Large intestine (tissue), 3 donors: ENCODE data around the gene TNRC6B. TPM values are rescaled to one million over a fixed set of nuclear protein-coding genes. Genes with fewer than 3 reads are reported as not detected.

ENCODE experiments used
- DNase-seq, 2 donors: peaks; one replicate each; pipeline versions ENCODE4 v3.0.0 to v3.0.0-alpha.2; 2013
- H3K27ac ChIP-seq: one replicate; pipeline ENCODE4 v1.5.1; 2013; ENCODE audit warnings: low read length
- H3K27me3 ChIP-seq: 2 replicates; pipeline ENCODE4 v1.6.1; 2013; ENCODE audit warnings: low read length; ENCODE audit not compliant: control insufficient read depth, insufficient read depth
- H3K36me3 ChIP-seq: 2 replicates; pipeline ENCODE4 v1.6.1; 2013; ENCODE audit warnings: low read length; ENCODE audit not compliant: control insufficient read depth, insufficient read depth
- H3K4me1 ChIP-seq: one replicate; pipeline ENCODE4 v1.6.1; 2013; ENCODE audit warnings: low read length; ENCODE audit not compliant: control insufficient read depth, insufficient read depth
- H3K4me3 ChIP-seq: one replicate; pipeline ENCODE4 v1.5.1; 2013; ENCODE audit warnings: low read length
- H3K9me3 ChIP-seq: one replicate; pipeline ENCODE4 v1.6.1; 2013; ENCODE audit warnings: mild to moderate bottlenecking, low read depth, low read length, moderate library complexity; ENCODE audit not compliant: control insufficient read depth
- WGBS: methylation state at CpG from one replicate; pipeline ENCODE4 v1.1.5; 2013; ENCODE audit warnings: low lambda C conversion rate; ENCODE audit not compliant: insufficient coverage; 5-methylcytosine and 5-hydroxymethylcytosine counted together
- polyA plus RNA-seq: library from polyadenylated mRNA; unstranded; fragments of 120-200 nt; gene quantifications from one replicate; pipeline ENCODE4 v1.2.1, GENCODE V29; 2013

TNRC6B gene
- polyA plus RNA-seq, 1 donor, result 8.3 TPM

DNA sequence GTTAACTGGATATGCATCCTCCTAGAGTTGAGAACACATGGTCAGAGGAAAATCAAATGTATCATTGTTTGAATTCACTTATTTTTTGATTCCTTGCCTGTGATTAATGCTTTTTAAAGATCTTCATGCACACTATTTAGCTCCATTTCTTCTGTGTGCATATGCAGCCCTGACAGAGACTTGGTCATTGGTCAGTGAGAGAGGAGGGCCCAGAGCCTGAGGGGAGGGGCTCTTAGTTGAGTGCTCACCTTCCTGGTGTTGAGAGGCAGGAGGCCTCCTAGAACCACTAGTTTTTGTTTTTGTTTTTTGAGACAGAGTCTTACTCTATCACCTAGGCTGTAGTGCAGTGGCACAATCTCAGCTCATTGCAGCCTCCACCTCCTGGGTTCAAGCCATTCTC is 48.9 kb downstream of the TNRC6B start:
- Histone ChIP-seq H3K27ac (no peak overlapping the region), H3K9me3 (no peaks in the 10 kb centered on the region), H3K36me3 (peaks cover 5% of the 10 kb centered on the region), H3K27me3 (no peaks in the 10 kb centered on the region), H3K4me1 (no peaks in the 10 kb centered on the region), H3K4me3 (no peak overlapping the region)
- DNase-seq, result no peak

DNA sequence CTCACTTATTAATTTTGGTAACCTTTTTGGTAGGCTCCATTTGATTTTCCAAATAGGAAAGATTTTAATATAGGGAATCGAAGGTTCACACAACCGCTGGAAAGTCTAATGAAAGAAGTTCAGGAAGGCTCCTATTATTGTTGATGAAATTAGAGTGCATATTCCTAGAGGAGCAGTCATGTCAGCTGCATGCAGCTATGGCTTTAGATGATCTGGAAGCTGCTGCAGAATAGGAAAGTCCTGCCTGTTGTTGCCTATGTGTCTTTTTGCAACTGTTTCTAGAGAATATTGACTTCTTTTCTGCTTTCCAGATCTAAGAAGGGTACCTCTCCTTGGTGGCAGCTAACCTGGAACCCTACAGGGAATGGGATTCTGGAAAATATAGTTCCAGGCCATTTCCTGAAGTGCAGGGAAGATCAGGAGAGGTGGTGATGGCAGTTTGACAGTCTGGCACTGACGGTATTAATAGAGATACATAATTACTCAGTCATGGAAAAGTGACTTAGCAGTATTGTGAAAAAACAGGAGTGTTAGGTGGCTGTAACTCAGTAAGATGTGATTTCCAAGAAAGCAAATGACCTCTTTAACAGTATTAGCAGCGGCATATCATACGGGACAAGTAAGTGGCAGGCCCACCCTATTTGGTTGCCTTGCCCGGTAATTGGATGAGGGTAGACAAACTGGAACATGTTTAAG is 54.0 kb downstream of the TNRC6B start:
- H3K4me1 ChIP-seq, result no peaks in the 10 kb centered on the region
- no peak overlapping the region for H3K27ac ChIP-seq
- DNase-seq, result no peak
- WGBS, result 100% methylated on average over 1 of the region's 6 CpGs
- H3K36me3 ChIP-seq, result peaks cover 27% of the 10 kb centered on the region
- H3K9me3 ChIP-seq, result no peaks in the 10 kb centered on the region
- no peak overlapping the region for H3K4me3 ChIP-seq
- H3K27me3 ChIP-seq, result no peaks in the 10 kb centered on the region

DNA sequence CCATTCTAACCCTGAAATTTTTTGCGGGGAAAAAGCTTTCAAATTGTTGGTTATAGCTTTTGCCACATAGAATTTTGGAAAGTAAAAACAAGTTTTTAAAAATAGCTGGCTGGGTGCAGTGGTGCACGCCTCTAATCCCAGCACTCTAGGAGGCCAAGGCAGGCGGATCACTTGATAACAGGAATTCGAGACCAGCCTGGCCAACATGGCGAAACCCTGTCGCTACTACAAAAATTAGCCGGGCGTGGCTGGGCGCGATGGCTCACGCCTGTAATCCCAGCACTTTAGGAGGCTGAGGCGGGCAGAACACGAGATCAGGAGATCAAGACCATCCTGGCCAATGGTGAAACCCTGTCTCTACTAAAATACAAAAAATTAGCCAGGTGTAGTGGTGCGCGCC is 54.9 kb downstream of the TNRC6B start:
- Histone ChIP-seq H3K27me3 (no peaks in the 10 kb centered on the region), H3K4me3 (no peak overlapping the region), H3K27ac (no peak overlapping the region), H3K9me3 (no peaks in the 10 kb centered on the region), H3K36me3 (peaks cover 32% of the 10 kb centered on the region), H3K4me1 (no peaks in the 10 kb centered on the region)
- no CpG with 5 or more reads among the region's 15 CpGs for WGBS
- DNase-seq, result no peak

DNA sequence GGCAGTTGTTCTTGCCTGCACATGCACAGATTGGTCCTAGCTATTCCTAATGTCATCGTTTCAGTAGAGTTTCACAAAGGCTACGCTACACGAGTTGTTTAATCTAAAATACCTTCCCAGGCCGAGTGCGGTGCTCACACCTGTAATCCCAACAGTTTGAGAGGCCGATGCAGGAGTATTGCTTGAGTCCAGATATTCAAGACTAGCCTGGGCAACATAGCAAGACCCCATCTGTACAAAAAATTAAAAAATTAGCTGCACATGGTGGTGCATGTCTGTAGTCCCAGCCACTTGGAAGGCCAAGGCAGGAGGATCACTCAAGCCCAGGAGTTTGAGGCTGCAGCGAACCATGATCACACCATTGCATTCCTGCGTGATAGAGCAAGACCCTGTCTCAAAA is 56.2 kb downstream of the TNRC6B start:
- H3K27ac ChIP-seq, result no peak overlapping the region
- no peak for DNase-seq
- no peaks in the 10 kb centered on the region for H3K27me3 ChIP-seq
- H3K4me3 ChIP-seq, result no peak overlapping the region
- WGBS, result no CpG with 5 or more reads among the region's 8 CpGs
- no peaks in the 10 kb centered on the region for H3K4me1 ChIP-seq
- H3K9me3 ChIP-seq, result no peaks in the 10 kb centered on the region
- peaks cover 32% of the 10 kb centered on the region for H3K36me3 ChIP-seq

DNA sequence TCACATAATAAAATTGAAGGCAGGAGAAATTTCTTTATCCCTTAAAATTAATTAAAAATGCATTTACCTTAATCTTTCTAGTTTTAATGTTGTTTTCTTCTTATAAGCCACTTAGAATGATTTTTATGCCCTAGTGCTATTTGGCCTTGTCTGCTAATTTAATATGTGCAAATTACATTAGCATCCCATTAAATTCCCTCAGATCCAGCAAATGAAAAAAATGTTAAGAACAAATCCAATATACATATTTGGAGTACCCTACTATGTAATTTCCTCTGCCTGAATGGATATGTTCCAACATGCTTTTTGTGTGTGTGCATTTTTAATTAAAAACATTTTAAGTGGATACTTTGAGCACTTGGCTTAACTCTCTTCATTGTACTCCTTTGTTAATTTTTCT is 56.9 kb downstream of the TNRC6B start:
- Histone ChIP-seq H3K4me1 (no peaks in the 10 kb centered on the region), H3K27ac (no peak overlapping the region), H3K9me3 (no peaks in the 10 kb centered on the region), H3K4me3 (no peak overlapping the region), H3K36me3 (peaks cover 32% of the 10 kb centered on the region), H3K27me3 (no peaks in the 10 kb centered on the region)
- DNase-seq, result no peak

DNA sequence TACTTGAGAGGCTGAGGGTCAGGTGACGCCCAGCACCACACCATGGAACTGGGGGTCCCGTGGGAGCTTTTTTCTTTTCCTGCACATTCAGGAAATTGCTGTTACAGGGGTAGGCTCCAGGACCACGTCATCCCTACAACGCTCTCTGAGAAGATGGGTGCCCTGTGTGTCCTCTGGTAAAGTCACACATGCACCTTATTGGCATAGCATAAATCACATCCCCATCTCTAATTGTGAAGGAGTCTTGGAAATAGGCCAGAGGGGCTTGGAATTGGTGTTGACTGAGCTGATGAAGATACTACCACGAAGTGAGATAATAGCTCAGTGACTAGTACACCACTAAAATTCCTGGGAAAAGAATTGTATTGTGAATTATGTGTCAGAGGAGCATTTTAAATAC is 57.6 kb downstream of the TNRC6B start:
- H3K4me3 ChIP-seq, result no peak overlapping the region
- H3K27ac ChIP-seq, result no peak overlapping the region
- H3K9me3 ChIP-seq, result no peaks in the 10 kb centered on the region
- WGBS, result no CpG with 5 or more reads among the region's 5 CpGs
- H3K36me3 ChIP-seq, result peaks cover 30% of the 10 kb centered on the region
- DNase-seq, result no peak
- no peaks in the 10 kb centered on the region for H3K27me3 ChIP-seq
- H3K4me1 ChIP-seq, result no peaks in the 10 kb centered on the region

DNA sequence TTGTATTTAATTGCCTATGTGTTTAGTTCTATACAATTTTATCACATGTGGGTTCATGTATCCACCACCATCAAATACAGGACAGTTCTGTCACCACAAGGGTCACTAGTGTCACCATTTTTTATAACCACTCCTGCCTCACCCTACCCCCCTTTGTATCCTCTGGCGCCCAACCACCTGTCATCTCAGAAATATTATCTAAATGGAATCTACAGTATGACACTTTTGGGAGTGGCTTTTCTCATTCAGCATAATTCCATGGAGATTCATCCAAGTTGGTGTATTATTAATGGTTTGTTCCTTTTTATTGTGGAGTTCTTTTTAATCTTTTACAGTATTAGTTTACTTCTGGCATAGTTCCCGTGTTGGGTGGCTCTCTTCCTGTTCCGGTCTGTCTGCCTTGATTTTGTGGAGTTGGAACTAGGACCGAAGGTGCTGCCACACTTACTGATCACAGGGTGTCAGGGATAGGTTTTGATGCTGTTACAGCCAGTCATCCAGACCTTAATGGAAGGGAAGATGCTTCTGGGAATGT is 58.5 kb downstream of the TNRC6B start:
- WGBS, result 80% methylated on average over 1 of the region's 4 CpGs
- Histone ChIP-seq H3K27ac (no peak overlapping the region), H3K36me3 (peaks cover 29% of the 10 kb centered on the region), H3K4me1 (no peaks in the 10 kb centered on the region), H3K27me3 (no peaks in the 10 kb centered on the region), H3K9me3 (no peaks in the 10 kb centered on the region), H3K4me3 (no peak overlapping the region)
- DNase-seq, result no peak

DNA sequence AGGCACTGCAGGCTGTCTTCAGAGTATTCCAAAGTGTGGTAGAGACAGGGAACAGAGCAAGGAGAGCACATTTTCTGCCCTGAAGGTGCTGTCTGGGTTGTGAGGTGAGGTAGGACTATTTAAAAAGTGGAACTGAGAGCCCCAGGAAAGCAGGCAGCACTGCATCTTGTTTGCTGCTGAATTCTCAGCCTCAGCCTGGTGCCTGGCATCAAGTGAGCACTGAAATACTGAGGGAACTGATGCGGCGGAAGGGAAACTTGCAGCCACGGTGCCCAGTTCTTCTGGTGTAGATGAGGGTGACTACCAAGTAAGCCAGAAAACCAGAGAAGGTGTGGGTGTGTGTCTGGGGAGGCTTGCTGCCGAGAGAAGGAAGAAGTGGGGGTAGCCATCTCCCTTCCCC is 59.5 kb downstream of the TNRC6B start:
- WGBS, result no CpG with 5 or more reads among the region's 4 CpGs
- no peak for DNase-seq
- Histone ChIP-seq H3K36me3 (peaks cover 21% of the 10 kb centered on the region), H3K4me1 (no peaks in the 10 kb centered on the region), H3K27ac (no peak overlapping the region), H3K4me3 (no peak overlapping the region), H3K27me3 (no peaks in the 10 kb centered on the region), H3K9me3 (no peaks in the 10 kb centered on the region)

DNA sequence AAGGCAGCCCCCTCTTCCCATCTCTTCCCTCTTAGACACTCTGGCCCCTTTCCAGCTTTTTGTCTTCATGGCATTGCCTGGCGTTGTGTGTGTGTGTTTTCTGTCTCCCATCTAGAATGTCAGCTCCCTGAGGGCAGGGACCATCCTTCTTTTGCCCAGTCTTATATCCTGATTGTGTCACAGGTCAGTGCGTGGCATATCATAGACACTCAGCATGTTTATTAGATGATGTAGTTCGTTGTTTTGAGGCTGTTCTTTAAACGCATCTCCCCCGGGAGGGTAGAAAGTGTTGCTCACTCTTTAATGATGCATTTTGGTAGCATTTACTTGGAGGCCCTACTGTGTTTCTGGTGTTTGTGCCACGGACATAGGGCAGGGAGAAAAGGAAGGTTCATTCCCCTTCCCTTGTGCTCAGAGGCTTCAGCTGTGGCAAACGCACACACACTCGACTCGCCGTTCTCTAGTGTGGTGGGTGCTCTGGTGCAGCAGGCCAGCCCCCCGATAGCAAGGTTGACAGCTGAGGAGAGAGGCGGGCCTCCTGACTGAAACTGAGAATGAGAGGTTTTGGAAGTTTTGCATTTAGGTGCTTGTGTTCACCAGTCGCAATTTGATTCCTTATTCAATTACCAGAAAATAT is 60.2 kb downstream of the TNRC6B start:
- peaks cover 17% of the 10 kb centered on the region for H3K36me3 ChIP-seq
- H3K27me3 ChIP-seq, result no peaks in the 10 kb centered on the region
- no peaks in the 10 kb centered on the region for H3K4me1 ChIP-seq
- no peaks in the 10 kb centered on the region for H3K9me3 ChIP-seq
- WGBS, result 70% methylated on average over 2 of the region's 13 CpGs
- no peak overlapping the region for H3K27ac ChIP-seq
- DNase-seq, result no peak
- no peak overlapping the region for H3K4me3 ChIP-seq

DNA sequence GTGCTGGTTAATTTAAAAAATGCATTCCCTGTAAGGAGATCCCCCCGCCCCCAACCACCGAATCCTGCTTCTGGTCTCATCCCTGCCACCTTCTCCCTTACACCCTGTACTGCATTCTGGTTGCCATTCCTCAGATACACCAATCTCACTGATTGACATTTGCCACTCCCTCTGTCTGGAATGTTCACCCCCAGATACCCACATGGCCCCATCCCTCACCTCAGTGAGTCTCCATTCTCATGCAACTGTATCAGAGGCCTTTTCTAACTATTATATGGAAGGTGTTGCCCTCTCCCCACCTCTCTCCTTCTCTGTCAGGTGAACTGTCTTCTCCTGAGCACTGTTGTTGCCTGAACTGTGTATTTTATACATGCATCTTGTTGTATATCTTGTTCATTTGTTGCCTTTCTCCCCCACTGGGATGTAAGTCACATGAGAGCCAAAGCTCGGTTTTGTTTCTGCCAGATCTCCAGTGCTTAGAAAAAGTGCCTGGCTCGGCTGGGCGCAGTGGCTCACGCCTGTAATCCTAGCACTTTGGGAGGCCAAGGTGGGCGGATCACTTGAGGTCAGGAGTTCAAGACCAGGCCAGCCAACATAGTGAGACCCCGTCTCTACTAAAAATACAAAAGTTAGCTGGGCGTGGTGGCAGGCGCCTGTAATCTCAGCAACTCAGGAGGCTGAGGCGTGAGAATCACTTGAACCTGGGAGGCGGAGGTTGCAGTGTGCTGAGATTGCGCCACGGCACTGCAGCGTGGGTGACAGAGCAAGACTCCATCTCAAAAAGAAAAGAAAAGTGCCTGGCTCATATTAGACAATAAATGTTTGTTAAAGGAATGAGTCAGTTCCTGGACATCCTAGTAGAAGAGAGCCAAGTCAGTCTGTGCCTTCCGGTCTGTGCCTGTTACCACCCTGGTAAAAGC is 61.0 kb downstream of the TNRC6B start:
- Histone ChIP-seq H3K27ac (no peak overlapping the region), H3K36me3 (peaks cover 14% of the 10 kb centered on the region), H3K9me3 (no peaks in the 10 kb centered on the region), H3K27me3 (no peaks in the 10 kb centered on the region), H3K4me1 (no peaks in the 10 kb centered on the region), H3K4me3 (no peak overlapping the region)
- DNase-seq, result no peak
- WGBS, result no CpG with 5 or more reads among the region's 16 CpGs
